Tongue (tissue), 2 donors: ENCODE results near the gene S100P. TPM values are rescaled to one million over a fixed set of nuclear protein-coding genes. Genes with fewer than 3 reads are reported as not detected.

Source experiments
- DNase-seq: peaks from one replicate; pipeline ENCODE4 v3.0.0-alpha.2; 2015
- total RNA-seq: library from RNA; depleted of rRNA; stranded (reverse); fragments of >200 nt; gene quantifications from one replicate; pipeline ENCODE4 v1.2.3, GENCODE V29; 2014

The S100P gene
- total RNA-seq, 1 donor from 2014 or later: 1.7 TPM

GRCh38 chr4:6673191-6673659, 20.5 kb upstream of the S100P start:
- DNase-seq: peak; percentile 30

- peak; percentile 98 for DNase-seq
These were observed 19.8 kb upstream of the S100P start for GRCh38 chr4:6673660-6674499.

- DNase-seq: peak; percentile 45
These were observed 19.1 kb upstream of the S100P start for GRCh38 chr4:6674500-6675149.

- DNase-seq: no peak
These were observed 16.7 kb upstream of the S100P start for GRCh38 chr4:6676722-6677558.

GRCh38 chr4:6680372-6681034, 13.2 kb upstream of the S100P start:
- no peak for DNase-seq

GRCh38 chr4:6681191-6681590, 12.5 kb upstream of the S100P start:
- no peak for DNase-seq

- no peak for DNase-seq
These were observed 10.7 kb upstream of the S100P start for GRCh38 chr4:6682862-6683590.

- DNase-seq: no peak
These were observed 9.0 kb upstream of the S100P start for GRCh38 chr4:6684656-6685055.

- no peak for DNase-seq
These were observed 7.4 kb upstream of the S100P start for GRCh38 chr4:6686104-6686787.

- no peak for DNase-seq
These were observed 5.5 kb upstream of the S100P start for GRCh38 chr4:6687947-6688878.

GRCh38 chr4:6688879-6689505, 4.7 kb upstream of the S100P start:
- peak; percentile 72 for DNase-seq

- no peak for DNase-seq
These were observed 4.1 kb upstream of the S100P start for GRCh38 chr4:6689506-6689960.

- DNase-seq: no peak
These were observed 1.3 kb upstream of the S100P start for GRCh38 chr4:6692379-6692778.

GRCh38 chr4:6692806-6693205, 872 bp upstream of the S100P start:
- DNase-seq: peak; percentile 67

- no peak for DNase-seq
These were observed 661 bp downstream of the S100P start for GRCh38 chr4:6694177-6694901.

- DNase-seq: no peak
These were observed 2.3 kb downstream of the S100P start for GRCh38 chr4:6695660-6696610.

GRCh38 chr4:6696611-6697010, 2.9 kb downstream of the S100P start:
- peak; percentile 24 for DNase-seq
